Stimulated activated CD4-positive, alpha-beta T cell treated with anti-CD3 and anti-CD28 coated beads, Interleukin-2, amount 100 ng/mL, for 24 hours (primary cell): Measurements from ENCODE around the gene HFM1.
"Not testable (repeated sequence)": the region's sequence is repeated elsewhere in the genome, so short reads cannot be mapped to it uniquely, and the experiment has no call there.

Experiments used
- DNase-seq, 2 donors: peaks; one replicate each; pipeline ENCODE4 v3.0.0-alpha.2; 2020

HFM1 gene

GRCh38 chr1:91404151-91405012 is at the start of gene HFM1:
HFM1 (minus strand) TSS chr1:91404837; CDS start chr1:91401082, 3,755 bp downstream.
- peak; percentile 37 to 73 for DNase-seq

- no peak for DNase-seq
These were observed 49.5 kb upstream of the HFM1 start for GRCh38 chr1:91454136-91454535.

- no peak for DNase-seq
These were observed 45.6 kb upstream of the HFM1 start for GRCh38 chr1:91450260-91450659.

- not testable (repeated sequence) for DNase-seq
These were observed 43.1 kb upstream of the HFM1 start for GRCh38 chr1:91447782-91448181.

GRCh38 chr1:91441980-91442379 is 37.3 kb upstream of the HFM1 start:
- DNase-seq: not testable (repeated sequence)

GRCh38 chr1:91440847-91441246 is 36.2 kb upstream of the HFM1 start:
- no peak for DNase-seq

- DNase-seq: no peak
These were observed 34.4 kb upstream of the HFM1 start for GRCh38 chr1:91439016-91439415.

- no peak for DNase-seq
These were observed 23.7 kb upstream of the HFM1 start for GRCh38 chr1:91428182-91428798.

- DNase-seq: no peak
These were observed 23.1 kb upstream of the HFM1 start for GRCh38 chr1:91427741-91428140.

GRCh38 chr1:91422523-91422922 is 17.9 kb upstream of the HFM1 start:
- DNase-seq: not testable (repeated sequence)

- DNase-seq: no peak
These were observed 7.7 kb upstream of the HFM1 start for GRCh38 chr1:91412371-91412770.

GRCh38 chr1:91406773-91407389 is 2.2 kb upstream of the HFM1 start:
- DNase-seq: no peak

- no peak for DNase-seq
These were observed 2.6 kb downstream of the HFM1 start for GRCh38 chr1:91402023-91402422.

GRCh38 chr1:91400133-91400725 is 4.4 kb downstream of the HFM1 start:
- no peak for DNase-seq

GRCh38 chr1:91398291-91398690 is 6.3 kb downstream of the HFM1 start:
- DNase-seq: no peak

- DNase-seq: no peak
These were observed 7.0 kb downstream of the HFM1 start for GRCh38 chr1:91397605-91398004.

- DNase-seq: no peak
These were observed 11.6 kb downstream of the HFM1 start for GRCh38 chr1:91393042-91393441.

- DNase-seq: no peak
These were observed 18.5 kb downstream of the HFM1 start for GRCh38 chr1:91386109-91386508.

- no peak for DNase-seq
These were observed 21.2 kb downstream of the HFM1 start for GRCh38 chr1:91383456-91383855.

GRCh38 chr1:91381844-91382243 is 22.8 kb downstream of the HFM1 start:
- no peak for DNase-seq

GRCh38 chr1:91374086-91374485 is 30.6 kb downstream of the HFM1 start:
- no peak for DNase-seq

GRCh38 chr1:91372230-91372629 is 32.4 kb downstream of the HFM1 start:
- DNase-seq: not testable (repeated sequence)

- DNase-seq: no peak
These were observed 55.1 kb downstream of the HFM1 start for GRCh38 chr1:91349524-91349923.

GRCh38 chr1:91346824-91347223 is 57.8 kb downstream of the HFM1 start:
- DNase-seq: no peak
